Smooth muscle cell (in vitro differentiated cells): ENCODE data around the gene HIRA. TPM values are rescaled to one million over a fixed set of nuclear protein-coding genes. Genes with fewer than 3 reads are reported as not detected.

Experiments
- DNase-seq: peaks from one replicate; lab custom pipeline; 2025; ENCODE audit not compliant: unreplicated experiment; lab: John Stamatoyannopoulos, UW
- H2AFZ ChIP-seq: fragments of 200-600 bp; sonication (generic); 2 replicates; pipeline ENCODE4 v1.6.0; 2016; ENCODE audit warnings: antibody characterized with exemption, low read depth, mild to moderate bottlenecking
- H3F3A ChIP-seq: fragments of 200-600 bp; sonication (generic); 2 replicates; pipeline ENCODE4 v1.6.0; 2017; ENCODE audit warnings: antibody characterized with exemption, low read depth
- H3K27ac ChIP-seq: fragments of 200-600 bp; sonication (generic); 2 replicates; pipeline ENCODE4 v1.5.1; 2016; ENCODE audit warnings: low read depth, mild to moderate bottlenecking
- H3K27me3 ChIP-seq: fragments of 200-600 bp; sonication (generic); 2 replicates; pipeline ENCODE4 v1.6.1; 2016; ENCODE audit warnings: low read depth, mild to moderate bottlenecking
- H3K36me3 ChIP-seq: fragments of 200-600 bp; sonication (generic); 2 replicates; pipeline ENCODE4 v1.5.1; 2016; ENCODE audit warnings: low read depth
- H3K4me1 ChIP-seq: fragments of 200-600 bp; sonication (generic); 2 replicates; pipeline ENCODE4 v1.5.1; 2016; ENCODE audit warnings: low read depth
- H3K4me2 ChIP-seq: fragments of 200-600 bp; sonication (generic); 2 replicates; pipeline ENCODE4 v1.6.0; 2016; ENCODE audit warnings: mild to moderate bottlenecking
- H3K4me3 ChIP-seq: fragments of 200-600 bp; sonication (generic); 2 replicates; pipeline ENCODE4 v1.5.1; 2016; ENCODE audit warnings: mild to moderate bottlenecking
- H3K79me2 ChIP-seq: fragments of 200-600 bp; sonication (generic); 2 replicates; pipeline ENCODE4 v1.6.0; 2016; ENCODE audit warnings: low read depth, mild to moderate bottlenecking
- H3K9ac ChIP-seq: fragments of 200-600 bp; sonication (generic); 2 replicates; pipeline ENCODE4 v1.6.0; 2016; ENCODE audit warnings: low read depth
- H3K9me3 ChIP-seq: fragments of 200-600 bp; sonication (generic); replicated peaks from 2 replicates; pipeline ENCODE4 v1.5.1; 2016; ENCODE audit warnings: low read depth
- H4K20me1 ChIP-seq: fragments of 200-600 bp; sonication (generic); 2 replicates; pipeline ENCODE4 v1.6.0; 2016; ENCODE audit warnings: low read depth
- CTCF ChIP-seq: fragments of 200-600 bp; sonication (generic); IDR thresholded peaks from 2 replicates; pipeline ENCODE4 v1.5.1; 2017; ENCODE audit warnings: borderline replicate concordance, mild to moderate bottlenecking, antibody characterized with exemption; ENCODE audit not compliant: insufficient read depth, poor library complexity, severe bottlenecking
- WGBS: methylation state at CpG from one replicate; pipeline ENCODE4 v1.1.7; 2016; ENCODE audit warnings: low lambda C conversion rate; 5-methylcytosine and 5-hydroxymethylcytosine counted together
- polyA plus RNA-seq: library from polyadenylated mRNA; unstranded; fragments of >200 nt; fragmentation: Nextera tagmentation; extraction: Ambion mirVana; gene quantifications from 2 replicates; pipeline ENCODE4 v1.2.1, GENCODE V29; 2016
- total RNA-seq: library from RNA; depleted of rRNA; stranded (reverse); fragments of >200 nt; gene quantifications from 2 replicates; pipeline ENCODE4 v1.2.3, GENCODE V29; 2014

HIRA gene
- total and polyA plus RNA-seq, 2 experiments from 2014 or later, result 7.3 to 8.7 TPM

- Histone ChIP-seq H3K79me2 (no peaks in the 10 kb centered on the region), H3K9me3 (no peaks in the 10 kb centered on the region), H3K4me3 (no peak overlapping the region), H3K9ac (no peak overlapping the region), H2AFZ (no peak overlapping the region), H3K4me2 (no peak overlapping the region), H3K27me3 (no peaks in the 10 kb centered on the region), H4K20me1 (no peaks in the 10 kb centered on the region), H3F3A (no peaks in the 10 kb centered on the region), H3K4me1 (no peaks in the 10 kb centered on the region), H3K27ac (no peak overlapping the region), H3K36me3 (peaks cover 7% of the 10 kb centered on the region)
- no peak for DNase-seq
- TF ChIP-seq CTCF, result no peak
- WGBS, result 99% methylated on average over 13 of the region's 13 CpGs
Observed at GRCh38 chr22:19358703-19359553, 72.6 kb downstream of the HIRA start.

GRCh38 chr22:19358195-19358594, 73.3 kb downstream of the HIRA start:
- Histone ChIP-seq H3K4me1 (no peaks in the 10 kb centered on the region), H3K9ac (no peak overlapping the region), H3K4me3 (no peak overlapping the region), H4K20me1 (no peaks in the 10 kb centered on the region), H2AFZ (no peak overlapping the region), H3F3A (no peaks in the 10 kb centered on the region), H3K27ac (no peak overlapping the region), H3K79me2 (no peaks in the 10 kb centered on the region), H3K9me3 (no peaks in the 10 kb centered on the region), H3K27me3 (no peaks in the 10 kb centered on the region), H3K36me3 (peaks cover 7% of the 10 kb centered on the region), H3K4me2 (no peak overlapping the region)
- 98% methylated on average over 2 of the region's 2 CpGs for WGBS
- no peak for DNase-seq
- TF ChIP-seq CTCF, result no peak

- H3K4me3 ChIP-seq, result no peak overlapping the region
- no peak overlapping the region for H3K4me2 ChIP-seq
- H4K20me1 ChIP-seq, result no peaks in the 10 kb centered on the region
- H3K9me3 ChIP-seq, result no peaks in the 10 kb centered on the region
- H3F3A ChIP-seq, result no peaks in the 10 kb centered on the region
- no peak for TF ChIP-seq CTCF
- no peaks in the 10 kb centered on the region for H3K4me1 ChIP-seq
- no peaks in the 10 kb centered on the region for H3K27me3 ChIP-seq
- DNase-seq, result no peak
- 85% methylated on average over 14 of the region's 14 CpGs for WGBS
- H3K36me3 ChIP-seq, result peaks cover 7% of the 10 kb centered on the region
- H2AFZ ChIP-seq, result no peak overlapping the region
- peak overlapping the region; percentile 41 for H3K9ac ChIP-seq
- H3K79me2 ChIP-seq, result no peaks in the 10 kb centered on the region
- H3K27ac ChIP-seq, result peak overlapping the region; percentile 63
Observed at GRCh38 chr22:19357270-19358105, 74.0 kb downstream of the HIRA start.
